KMS-11 (cell line): ENCODE data around the gene TIMM21.
A peak's percentile ranks its signal among the peaks of the same experiment; 100 is the strongest.

Source experiments
- H2AFZ ChIP-seq: fragments of 200-600 bp; sonication (generic); 2 replicates; pipeline ENCODE4 v1.6.1; 2016; ENCODE audit warnings: antibody characterized with exemption, mixed run types, low read depth
- H3K27ac ChIP-seq: fragments of 200-600 bp; sonication (generic); 2 replicates; pipeline ENCODE4 v1.6.1; 2016; ENCODE audit warnings: mild to moderate bottlenecking, mixed run types
- H3K27me3 ChIP-seq: fragments of 200-600 bp; sonication (generic); 2 replicates; pipeline ENCODE4 v1.6.1; 2017; ENCODE audit warnings: mild to moderate bottlenecking, low read depth, mixed run types, moderate library complexity; ENCODE audit not compliant: insufficient read depth
- H3K36me3 ChIP-seq: fragments of 200-600 bp; sonication (generic); 2 replicates; pipeline ENCODE4 v1.6.1; 2017; ENCODE audit warnings: mild to moderate bottlenecking, mixed run types; ENCODE audit not compliant: insufficient read depth
- H3K4me1 ChIP-seq: fragments of 200-600 bp; sonication (generic); 2 replicates; pipeline ENCODE4 v1.6.1; 2016; ENCODE audit warnings: mild to moderate bottlenecking, low read depth, mixed run types; ENCODE audit not compliant: poor library complexity, severe bottlenecking
- H3K4me2 ChIP-seq: fragments of 200-600 bp; sonication (generic); 2 replicates; pipeline ENCODE4 v1.7.0; 2016; ENCODE audit warnings: mild to moderate bottlenecking, mixed run types
- H3K4me3 ChIP-seq: fragments of 200-600 bp; sonication (generic); IDR thresholded peaks from 2 replicates; pipeline ENCODE4 v1.6.1; 2017; ENCODE audit warnings: low read depth, low read length, mixed read lengths; ENCODE audit not compliant: insufficient read depth
- H3K79me2 ChIP-seq: fragments of 200-600 bp; sonication (generic); 2 replicates; pipeline ENCODE4 v1.6.1; 2016; ENCODE audit warnings: low read depth, mixed run types; ENCODE audit not compliant: insufficient read depth
- H3K9ac ChIP-seq: fragments of 200-600 bp; sonication (generic); 2 replicates; pipeline ENCODE4 v1.6.1; 2016; ENCODE audit warnings: mild to moderate bottlenecking, mixed run types
- H4K20me1 ChIP-seq: fragments of 200-600 bp; sonication (generic); 2 replicates; pipeline ENCODE4 v1.6.1; 2016; ENCODE audit warnings: mild to moderate bottlenecking, mixed run types; ENCODE audit not compliant: insufficient read depth
- TF ChIP-seq, protein P1 (sequence below): fragments of 200-600 bp; sonication (generic); conservative IDR thresholded peaks from 2 replicates; pipeline ENCODE4 v1.6.1; 2017; ENCODE audit warnings: low read depth, mild to moderate bottlenecking, antibody characterized with exemption, low read length, moderate library complexity, mixed read lengths

TIMM21 gene

DNA sequence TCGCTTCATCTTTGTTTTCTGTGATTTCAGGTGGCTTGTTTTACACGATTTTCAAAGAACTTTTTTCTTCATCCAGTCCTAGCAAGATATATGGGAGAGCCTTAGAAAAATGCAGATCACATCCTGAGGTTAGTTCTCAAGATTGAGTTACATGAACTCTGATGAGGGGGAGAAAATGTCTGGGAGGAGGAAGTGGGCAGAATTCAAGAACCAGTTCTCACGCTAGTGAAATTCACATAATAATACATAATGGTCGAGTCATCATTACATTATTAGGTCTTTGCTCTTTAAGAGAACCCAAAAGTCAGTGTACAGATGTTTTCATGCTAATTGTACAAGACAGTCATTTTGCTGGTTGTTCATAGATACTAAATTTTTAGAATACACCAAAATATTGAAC, 7.0 kb downstream of the TIMM21 start:
- Histone ChIP-seq H3K4me3 (no peak overlapping the region), H2AFZ (no peak overlapping the region), H3K36me3 (peaks cover 31% of the 10 kb centered on the region), H4K20me1 (no peaks in the 10 kb centered on the region), H3K27me3 (no peaks in the 10 kb centered on the region), H3K79me2 (peaks cover 36% of the 10 kb centered on the region), H3K4me2 (no peak overlapping the region), H3K4me1 (peaks cover 10% of the 10 kb centered on the region), H3K27ac (no peak overlapping the region), H3K9ac (no peak overlapping the region)
- TF ChIP-seq, protein P1, sequence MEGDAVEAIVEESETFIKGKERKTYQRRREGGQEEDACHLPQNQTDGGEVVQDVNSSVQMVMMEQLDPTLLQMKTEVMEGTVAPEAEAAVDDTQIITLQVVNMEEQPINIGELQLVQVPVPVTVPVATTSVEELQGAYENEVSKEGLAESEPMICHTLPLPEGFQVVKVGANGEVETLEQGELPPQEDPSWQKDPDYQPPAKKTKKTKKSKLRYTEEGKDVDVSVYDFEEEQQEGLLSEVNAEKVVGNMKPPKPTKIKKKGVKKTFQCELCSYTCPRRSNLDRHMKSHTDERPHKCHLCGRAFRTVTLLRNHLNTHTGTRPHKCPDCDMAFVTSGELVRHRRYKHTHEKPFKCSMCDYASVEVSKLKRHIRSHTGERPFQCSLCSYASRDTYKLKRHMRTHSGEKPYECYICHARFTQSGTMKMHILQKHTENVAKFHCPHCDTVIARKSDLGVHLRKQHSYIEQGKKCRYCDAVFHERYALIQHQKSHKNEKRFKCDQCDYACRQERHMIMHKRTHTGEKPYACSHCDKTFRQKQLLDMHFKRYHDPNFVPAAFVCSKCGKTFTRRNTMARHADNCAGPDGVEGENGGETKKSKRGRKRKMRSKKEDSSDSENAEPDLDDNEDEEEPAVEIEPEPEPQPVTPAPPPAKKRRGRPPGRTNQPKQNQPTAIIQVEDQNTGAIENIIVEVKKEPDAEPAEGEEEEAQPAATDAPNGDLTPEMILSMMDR: no peak

DNA sequence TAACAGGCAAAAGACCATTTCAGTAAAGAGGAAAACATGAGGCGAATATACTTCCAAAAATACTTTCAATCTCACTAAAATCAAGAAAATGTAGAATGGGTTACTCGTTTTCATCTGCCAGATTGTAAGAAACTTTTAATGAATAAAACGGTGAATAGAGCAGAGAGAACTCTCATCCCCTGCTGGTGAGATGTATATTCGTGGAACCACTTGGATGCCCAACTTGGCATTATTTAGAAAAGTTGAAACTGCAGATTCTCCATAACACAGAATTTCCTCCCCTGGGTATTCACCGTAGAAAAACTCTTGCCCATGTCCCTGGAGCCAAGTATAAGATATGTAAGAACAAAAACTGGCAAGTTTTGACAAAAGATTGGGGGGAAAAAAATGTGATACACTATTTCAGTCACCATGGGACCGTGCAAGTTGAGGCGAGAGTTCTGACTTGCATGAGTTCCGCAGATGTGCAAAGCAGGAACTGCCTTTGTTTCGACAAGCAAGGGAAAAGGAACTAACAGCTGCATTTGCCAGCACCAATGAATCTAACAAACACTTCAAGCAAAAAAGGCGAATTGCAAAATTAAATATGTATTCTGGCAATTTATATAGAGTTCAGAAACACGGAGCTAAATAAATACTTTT, 14.8 kb downstream of the TIMM21 start:
- no peak overlapping the region for H3K4me2 ChIP-seq
- H3K4me3 ChIP-seq: no peak overlapping the region
- no peak overlapping the region for H3K27ac ChIP-seq
- H4K20me1 ChIP-seq: no peaks in the 10 kb centered on the region
- TF ChIP-seq, protein P1: no peak
- no peaks in the 10 kb centered on the region for H3K27me3 ChIP-seq
- H3K79me2 ChIP-seq: no peaks in the 10 kb centered on the region
- no peak overlapping the region for H2AFZ ChIP-seq
- peaks cover 9% of the 10 kb centered on the region; the same call in 1 of the 2 replicates for H3K36me3 ChIP-seq
- H3K9ac ChIP-seq: no peak overlapping the region
- no peaks in the 10 kb centered on the region for H3K4me1 ChIP-seq

DNA sequence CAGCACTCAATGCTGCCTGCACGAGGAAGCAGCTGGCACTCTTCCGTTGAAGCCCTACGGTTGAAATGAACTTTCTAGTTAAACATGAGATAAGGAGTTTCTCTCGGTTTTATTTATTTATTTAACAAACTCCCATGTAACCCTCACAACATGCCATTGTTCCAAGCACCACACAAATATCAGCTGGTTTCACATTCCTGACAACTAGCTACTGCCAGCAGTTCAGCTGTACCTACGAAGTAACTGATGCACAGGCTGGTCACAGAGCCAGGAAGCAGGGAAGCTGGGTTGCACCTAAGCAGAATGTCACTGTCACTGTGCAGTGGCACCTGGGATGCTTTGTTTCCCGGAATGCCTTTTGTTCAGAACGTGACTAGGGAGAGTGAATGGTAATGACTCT, 18.1 kb downstream of the TIMM21 start:
- TF ChIP-seq, protein P1: no peak
- Histone ChIP-seq H2AFZ (no peak overlapping the region), H4K20me1 (no peaks in the 10 kb centered on the region), H3K9ac (no peak overlapping the region), H3K36me3 (no peaks in the 10 kb centered on the region), H3K27me3 (no peaks in the 10 kb centered on the region), H3K79me2 (no peaks in the 10 kb centered on the region), H3K4me1 (peaks cover 3% of the 10 kb centered on the region), H3K4me3 (no peak overlapping the region), H3K4me2 (no peak overlapping the region), H3K27ac (no peak overlapping the region)

DNA sequence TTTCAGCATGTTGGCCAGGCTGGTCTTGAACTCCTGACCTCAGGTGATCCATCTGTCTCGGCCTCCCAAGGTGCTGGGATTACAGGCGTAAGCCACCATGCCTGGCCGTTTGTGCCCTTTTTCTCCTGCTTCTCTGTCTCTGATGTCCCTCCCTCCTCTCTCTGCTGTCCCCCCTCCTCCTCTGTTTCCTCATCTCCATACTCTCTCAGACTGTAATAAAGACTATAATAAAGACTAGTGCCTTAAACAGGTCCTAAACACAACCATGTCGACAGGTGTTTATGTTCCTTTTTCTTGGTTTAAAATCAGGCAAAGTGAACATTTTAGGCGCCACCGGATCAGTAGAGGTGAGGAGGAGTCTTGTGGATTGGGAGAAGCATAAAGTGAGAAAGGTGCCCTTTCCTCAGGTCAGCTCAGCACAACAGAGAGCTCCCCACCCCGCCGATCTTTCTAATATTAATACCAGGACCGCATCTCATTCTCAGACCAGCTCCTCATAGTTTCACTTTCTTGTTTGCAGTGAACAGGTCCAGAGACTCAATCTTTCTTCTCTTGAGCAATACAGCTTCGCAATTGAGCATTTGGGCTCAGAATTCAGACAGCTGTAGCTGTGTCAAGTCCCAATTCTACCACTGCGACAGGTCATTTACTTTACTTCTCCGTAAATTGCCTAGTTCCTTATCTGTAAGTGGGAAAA, 23.7 kb downstream of the TIMM21 start:
- Histone ChIP-seq H2AFZ (peak overlapping the region; percentile 69), H3K27ac (peak overlapping the region; percentile 38), H3K9ac (peak overlapping the region; percentile 34; the same call in 1 of the 2 replicates), H3K4me2 (peak overlapping the region; percentile 63), H3K27me3 (no peaks in the 10 kb centered on the region), H3K36me3 (no peaks in the 10 kb centered on the region), H4K20me1 (no peaks in the 10 kb centered on the region), H3K79me2 (no peaks in the 10 kb centered on the region), H3K4me1 (peaks cover 9% of the 10 kb centered on the region), H3K4me3 (no peak overlapping the region)
- TF ChIP-seq, protein P1: no peak
